Measurements from ENCODE around the gene SMCO1. TPM values are rescaled to one million over a fixed set of nuclear protein-coding genes. Genes with fewer than 3 reads are reported as not detected.
A peak's percentile ranks its signal among the peaks of the same experiment; 100 is the strongest.
"Not testable (repeated sequence)": the region's sequence is repeated elsewhere in the genome, so short reads cannot be mapped to it uniquely, and the experiment has no call there.

The SMCO1 gene
- polyA plus RNA-seq, 3 donors from 2014 or later: not detected

DNA sequence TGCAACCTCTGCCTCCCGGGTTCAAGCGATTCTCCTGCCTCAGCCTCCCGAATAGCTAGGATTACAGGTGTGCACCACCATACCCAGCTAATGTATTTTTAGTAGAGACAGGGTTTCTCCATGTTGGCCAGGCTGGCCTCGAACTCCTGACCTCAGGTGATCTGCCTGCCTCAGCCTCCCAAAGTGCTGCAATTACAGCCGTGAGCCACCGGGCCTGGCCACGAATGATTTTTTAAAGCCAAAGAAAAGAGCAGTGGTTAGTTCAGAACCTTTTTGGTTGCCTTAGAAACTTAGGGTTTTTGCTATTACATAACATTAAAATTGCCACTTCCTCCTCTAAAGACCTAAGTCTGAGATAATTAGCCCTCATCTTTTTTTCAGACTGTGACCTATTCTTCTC, 57.7 kb downstream of the SMCO1 start:
- H3K36me3 Mint-ChIP-seq; H3K27me3 Mint-ChIP-seq (ENCODE audit: low read depth in 3 of 3); H3K9me3 Mint-ChIP-seq: not testable (repeated sequence)
- H3K4me3 Mint-ChIP-seq: peak overlapping the region in 2 of 5 donors; percentile 36 to 42
- H3K4me1 Mint-ChIP-seq: peaks cover 11 to 13% of the 10 kb centered on the region in 2 donors
- peak overlapping the region; percentile 61 to 85 (median 76) for H3K27ac Mint-ChIP-seq
- DNase-seq: peak; percentile 25 to 52 (median 32)

Other genes starting within 250 kb of the SMCO1 start
- gene PCYT1A, start 227.6 kb downstream of the SMCO1 start, polyA plus RNA-seq: 10 to 100 TPM; 19.4 to 38.3 (median 32.0) TPM
- 10 to 100 TPM; 15.6 to 17.8 (median 16.8) TPM for gene DYNLT2B, start 197.1 kb downstream of the SMCO1 start, polyA plus RNA-seq
- 10 to 100 TPM in 1 of 3 donors, 1 to 10 TPM in 1, under 1 TPM in 1; 0.84 to 10.5 (median 5.1) TPM for gene TM4SF19, start 177.0 kb downstream of the SMCO1 start, polyA plus RNA-seq
- 10 to 100 TPM; 13.8 to 36.7 (median 18.5) TPM for gene UBXN7, start 82.9 kb downstream of the SMCO1 start, polyA plus RNA-seq
- gene RNF168, start 11.6 kb downstream of the SMCO1 start, polyA plus RNA-seq: 10 to 100 TPM in 2 of 3 donors, 1 to 10 TPM in 1; 7.6 to 23.9 (median 12.0) TPM
- 10 to 100 TPM; 11.2 to 28.6 (median 14.8) TPM for gene WDR53, start 53.2 kb upstream of the SMCO1 start, polyA plus RNA-seq
- gene FBXO45, start 53.3 kb upstream of the SMCO1 start, polyA plus RNA-seq: 1 to 10 TPM; 2.6 to 6.6 (median 3.3) TPM
- gene NRROS, start 124.3 kb upstream of the SMCO1 start, polyA plus RNA-seq: 10 to 100 TPM in 1 of 3 donors, 1 to 10 TPM in 2; 6.3 to 14.1 (median 8.0) TPM
- gene CEP19, start 196.9 kb upstream of the SMCO1 start, polyA plus RNA-seq: 1 to 10 TPM; 2.3 to 3.3 (median 2.3) TPM
- 10 to 100 TPM; 38.3 to 55.6 (median 42.6) TPM for gene PIGX, start 197.0 kb upstream of the SMCO1 start, polyA plus RNA-seq
- gene PAK2, start 224.5 kb upstream of the SMCO1 start, polyA plus RNA-seq: 10 to 100 TPM; 20.2 to 34.1 (median 21.7) TPM